NB4 (cell line): ENCODE data around the gene IPO13.

Experiments
- POLR2A ChIP-seq: IDR thresholded peaks from 2 replicates; pipeline ENCODE4 v1.6.1; 2011; ENCODE audit warnings: mild to moderate bottlenecking; ENCODE audit not compliant: insufficient read length; ENCODE audit errors: extremely low read depth
- TF ChIP-seq, protein P1 (sequence below): IDR thresholded peaks from one replicate; pipeline ENCODE4 v1.5.1; 2012; ENCODE audit warnings: low read depth, low read length

DNA sequence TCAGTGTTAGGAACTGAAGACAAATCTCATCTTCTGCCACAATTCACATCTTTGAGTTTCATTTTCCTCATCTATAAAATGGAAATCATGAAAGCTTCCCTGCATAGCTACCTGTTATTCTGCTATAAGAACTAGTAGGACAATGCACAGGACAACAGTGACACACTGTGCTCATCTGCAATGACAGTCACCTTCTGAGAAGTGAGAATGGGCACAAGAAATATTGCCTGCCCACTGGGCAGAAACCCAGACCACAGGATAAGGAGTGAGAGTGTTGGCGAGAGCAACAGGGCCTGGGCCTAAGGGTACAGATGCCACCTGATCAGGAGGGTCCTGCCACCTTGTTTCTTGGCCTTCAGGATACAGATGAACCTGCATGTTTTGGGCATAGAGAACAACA, 36.4 kb upstream of the IPO13 start:
- TF ChIP-seq, protein P1, sequence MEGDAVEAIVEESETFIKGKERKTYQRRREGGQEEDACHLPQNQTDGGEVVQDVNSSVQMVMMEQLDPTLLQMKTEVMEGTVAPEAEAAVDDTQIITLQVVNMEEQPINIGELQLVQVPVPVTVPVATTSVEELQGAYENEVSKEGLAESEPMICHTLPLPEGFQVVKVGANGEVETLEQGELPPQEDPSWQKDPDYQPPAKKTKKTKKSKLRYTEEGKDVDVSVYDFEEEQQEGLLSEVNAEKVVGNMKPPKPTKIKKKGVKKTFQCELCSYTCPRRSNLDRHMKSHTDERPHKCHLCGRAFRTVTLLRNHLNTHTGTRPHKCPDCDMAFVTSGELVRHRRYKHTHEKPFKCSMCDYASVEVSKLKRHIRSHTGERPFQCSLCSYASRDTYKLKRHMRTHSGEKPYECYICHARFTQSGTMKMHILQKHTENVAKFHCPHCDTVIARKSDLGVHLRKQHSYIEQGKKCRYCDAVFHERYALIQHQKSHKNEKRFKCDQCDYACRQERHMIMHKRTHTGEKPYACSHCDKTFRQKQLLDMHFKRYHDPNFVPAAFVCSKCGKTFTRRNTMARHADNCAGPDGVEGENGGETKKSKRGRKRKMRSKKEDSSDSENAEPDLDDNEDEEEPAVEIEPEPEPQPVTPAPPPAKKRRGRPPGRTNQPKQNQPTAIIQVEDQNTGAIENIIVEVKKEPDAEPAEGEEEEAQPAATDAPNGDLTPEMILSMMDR: no peak
- no peak for TF ChIP-seq POLR2A
